K562 (cell line): ENCODE results near the gene JUND. TPM values are rescaled to one million over a fixed set of nuclear protein-coding genes. Genes with fewer than 3 reads are reported as not detected.

Experiments used
- BHLHE40 ChIP-seq: IDR thresholded peaks from 2 replicates; pipeline ENCODE4 v1.6.1; 2011; ENCODE audit warnings: low read length, improper control_type of control experiment
- BRD4 ChIP-seq: fragments of 200-600 bp; sonication (generic); IDR thresholded peaks from 2 replicates; pipeline ENCODE4 v1.6.1; 2017; ENCODE audit warnings: inconsistent platforms
- CHD4 ChIP-seq: fragments of 200-600 bp; sonication (generic); IDR thresholded peaks from 3 replicates; pipeline ENCODE4 v1.6.1; 2012; ENCODE audit warnings: low read depth, mild to moderate bottlenecking, mixed read lengths, low read length, inconsistent platforms; ENCODE audit not compliant: insufficient read depth, insufficient replicate concordance, poor library complexity, severe bottlenecking
- CTCF ChIP-seq, 3 experiments: IDR thresholded peaks in 2 of 3; conservative IDR thresholded peaks in 1 of 3; 2 replicates each; pipeline ENCODE4 v1.5.1; 2011 to 2012; ENCODE audit warnings: low read length in 3 of 3, mild to moderate bottlenecking in 3 of 3, control low read depth in 2 of 3, improper control_type of control experiment in 1 of 3, inconsistent platforms in 1 of 3, low read depth in 1 of 3, mixed read lengths in 1 of 3, moderate library complexity in 1 of 3; ENCODE audit not compliant: insufficient read depth in 2 of 3
- ELK1 ChIP-seq: sonication (generic); formaldehyde crosslinking; IDR thresholded peaks from 2 replicates; pipeline ENCODE4 v1.8.1; 2022; ENCODE audit warnings: missing genetic modification reagents
- EZH2 ChIP-seq: IDR thresholded peaks from 2 replicates; pipeline ENCODE4 v1.6.1; 2012; ENCODE audit warnings: low read depth, mild to moderate bottlenecking, inconsistent platforms, low read length, borderline replicate concordance
- FIP1L1 ChIP-seq: fragments of 200-400 bp; formaldehyde crosslinking; IDR thresholded peaks from 2 replicates; pipeline ENCODE4 v1.6.1; 2018; ENCODE audit warnings: mild to moderate bottlenecking, low read depth, low read length; ENCODE audit not compliant: poor library complexity, severe bottlenecking
- GATAD2A ChIP-seq: fragments of 450-650 bp; IDR thresholded peaks from 2 replicates; pipeline ENCODE4 v1.6.1; 2017
- GMEB1 ChIP-seq: fragments of 250-450 bp; sonication (Bioruptor Pico); IDR thresholded peaks from 2 replicates; pipeline ENCODE4 v1.4.0; 2020; ENCODE audit warnings: mild to moderate bottlenecking
- HDAC1 ChIP-seq, 2 experiments: fragments of 450-650 bp; IDR thresholded peaks; 2 replicates each; pipeline ENCODE4 v1.6.1; 2016 to 2017; ENCODE audit warnings: inconsistent platforms in 1 of 2, mild to moderate bottlenecking in 1 of 2, moderate library complexity in 1 of 2
- KLF13 ChIP-seq: fragments of 450-650 bp; IDR thresholded peaks from 2 replicates; pipeline ENCODE4 v1.6.1; 2016; ENCODE audit warnings: missing genetic modification characterization, low read depth, mild to moderate bottlenecking, missing compliant biosample characterization, moderate library complexity, borderline replicate concordance
- NR1H2 ChIP-seq: sonication (generic); formaldehyde crosslinking; IDR thresholded peaks from 2 replicates; pipeline ENCODE4 v1.4.0; 2020; ENCODE audit warnings: mild to moderate bottlenecking, missing genetic modification reagents
- PCBP1 ChIP-seq: fragments of 200-400 bp; formaldehyde crosslinking; IDR thresholded peaks from 2 replicates; pipeline ENCODE4 v1.6.1; 2018; ENCODE audit warnings: mild to moderate bottlenecking, low read depth, low read length; ENCODE audit not compliant: poor library complexity, severe bottlenecking
- PHTF2 ChIP-seq: fragments of 250-450 bp; sonication (Bioruptor Pico); IDR thresholded peaks from 2 replicates; pipeline ENCODE4 v1.5.0; 2021; ENCODE audit warnings: mild to moderate bottlenecking
- RAD21 ChIP-seq, 2 experiments: fragments of 250-450 bp in 1 of 2; fragments of 450-650 bp in 1 of 2; sonication (Bioruptor Pico) in 1 of 2; formaldehyde crosslinking in 1 of 2; IDR thresholded peaks in 1 of 2; conservative IDR thresholded peaks in 1 of 2; 2 replicates each; pipeline versions ENCODE4 v1.4.0 to v1.8.0; 2020 to 2022; ENCODE audit warnings: mild to moderate bottlenecking in 2 of 2, moderate library complexity in 1 of 2
- XRCC4 ChIP-seq: IDR thresholded peaks from one replicate; pipeline ENCODE4 v1.6.1; 2011; ENCODE audit not compliant: insufficient read depth, insufficient read length; ENCODE audit errors: extremely low read depth
- ZFPM2 ChIP-seq: fragments of 250-450 bp; sonication (Bioruptor Pico); IDR thresholded peaks from 2 replicates; pipeline ENCODE4 v1.5.1; 2022; ENCODE audit warnings: mild to moderate bottlenecking
- ZNF449 ChIP-seq: fragments of 250-450 bp; sonication (Bioruptor Pico); IDR thresholded peaks from 2 replicates; pipeline ENCODE4 v1.8.0; 2022; ENCODE audit warnings: moderate library complexity, mild to moderate bottlenecking, inconsistent platforms
- ZNF740 ChIP-seq, 3 experiments: fragments of 200-800 bp in 1 of 3; sonication (Bioruptor generic) in 1 of 3; sonication (generic) in 1 of 3; formaldehyde crosslinking in 1 of 3; IDR thresholded peaks; 2 replicates each; pipeline versions ENCODE4 v1.6.1 to v1.8.0; 2016 to 2022; ENCODE audit warnings: mild to moderate bottlenecking in 2 of 3, missing compliant biosample characterization in 2 of 3, missing genetic modification characterization in 2 of 3, missing genetic modification reagents in 1 of 3
- ZNF77 ChIP-seq: fragments of 250-450 bp; sonication (Bioruptor Pico); IDR thresholded peaks from 2 replicates; pipeline ENCODE4 v1.5.0; 2020
- ZNF830 ChIP-seq: fragments of 250-450 bp; sonication (Bioruptor Pico); IDR thresholded peaks from 2 replicates; pipeline ENCODE4 v1.5.0; 2021; ENCODE audit warnings: mild to moderate bottlenecking
- polyA plus RNA-seq, 8 experiments: library from polyadenylated mRNA; depleted of rRNA in 4 of 8; stranded (reverse) in 5 of 8; unstranded in 3 of 8; fragments of >200 nt; fragmentation: Nextera tagmentation in 2 of 8; fragmentation: Illumina TruSeq in 1 of 8; extraction: Ambion mirVana in 2 of 8; extraction: Trizol in 1 of 8; gene quantifications; 2 replicates each; pipeline versions ENCODE4 v1.2.1 to v1.2.3, GENCODE V29; 2011 to 2014; ENCODE audit warnings: inconsistent platforms in 1 of 8, missing spikeins in 1 of 8
- total RNA-seq, 7 experiments: library from RNA; depleted of rRNA in 6 of 7; stranded (reverse); fragments of >200 nt in 6 of 7; fragmentation: Illumina TruSeq in 2 of 7; extraction: Trizol in 2 of 7; gene quantifications; 2 replicates each; pipeline versions ENCODE4 v1.2.1 to v1.2.3, GENCODE V29; 2011 to 2021; ENCODE audit warnings: low replicate concordance in 1 of 7

JUND gene
- total and polyA plus RNA-seq, 9 of the 15 experiments (the other 6 are each of a cell fraction or from before 2014, with no cell fraction given) = 6.4 to 286 (median 42.3) TPM

GRCh38 chr19:18262917-18263316 is 18.5 kb downstream of the JUND start (continued):
- no peak for TF ChIP-seq ZNF449 (CRISPR knock-in tag)
- no peak for TF ChIP-seq PHTF2 (CRISPR knock-in tag)
- no peak for TF ChIP-seq GATAD2A
- TF ChIP-seq EZH2 = no peak
- no peak for TF ChIP-seq ZNF77 (CRISPR knock-in tag)
- no peak for TF ChIP-seq ZFPM2 (CRISPR knock-in tag)
- peak in 1 of 3 experiments; percentile 6; a peak in 1 of 6 replicates for TF ChIP-seq CTCF (IDR thresholded peaks at IDR 0.05 in 2 of 3, conservative IDR thresholded peaks at IDR 0.05 in 1 of 3; ENCODE audit: insufficient read depth in 2 of 3, low read depth in 1 of 3, low read length in 3 of 3)
- TF ChIP-seq CHD4 = no peak
- TF ChIP-seq GMEB1 (CRISPR knock-in tag) = no peak
- TF ChIP-seq BHLHE40 = peak; percentile 52; the same call in 1 of the 2 replicates
- TF ChIP-seq PCBP1 = no peak
- no peak for TF ChIP-seq KLF13
- no peak for TF ChIP-seq ELK1 (CRISPR knock-in tag)
- TF ChIP-seq ZNF830 (CRISPR knock-in tag) = no peak
- TF ChIP-seq ZNF740 (CRISPR knock-in tag; IDR thresholded peaks at IDR 0.05) = no peak
- no peak for TF ChIP-seq ZNF740 (tag; IDR thresholded peaks at IDR 0.05)
- TF ChIP-seq BRD4 = no peak
- TF ChIP-seq RAD21 (CRISPR knock-in tag; conservative IDR thresholded peaks at IDR 0.05 in 1 of 2, IDR thresholded peaks at IDR 0.05 in 1 of 2) = no peak
- TF ChIP-seq XRCC4 = no peak
- no peak for TF ChIP-seq NR1H2 (CRISPR knock-in tag)
- no peak for TF ChIP-seq FIP1L1
- TF ChIP-seq HDAC1 (IDR thresholded peaks at IDR 0.05) = no peak
